OCI-LY3 (cell line): ENCODE data around the gene DUSP9.
A peak's percentile ranks its signal among the peaks of the same experiment; 100 is the strongest.

Experiments
- H2AFZ ChIP-seq: fragments of 200-600, 300-600 bp; shearing (Covaris generic); 2 replicates; pipeline ENCODE4 v1.6.0; 2014; ENCODE audit warnings: antibody characterized with exemption, low read depth, low read length
- H3K27ac ChIP-seq: fragments of 200-600, 300-600 bp; sonication (generic); 2 replicates; pipeline ENCODE4 v1.5.1; 2014; ENCODE audit warnings: mild to moderate bottlenecking, low read length, moderate library complexity, mixed read lengths
- H3K27me3 ChIP-seq: fragments of 200-600, 300-600 bp; sonication (generic); 2 replicates; pipeline ENCODE4 v1.6.1; 2014; ENCODE audit warnings: low read depth, low read length, mixed read lengths
- H3K36me3 ChIP-seq: fragments of 200-600, 300-600 bp; sonication (generic); replicated peaks from 2 replicates; pipeline ENCODE3; 2014; ENCODE audit warnings: low read depth, low read length, mixed read lengths
- H3K4me1 ChIP-seq: fragments of 300-600, 200-600 bp; sonication (generic); 2 replicates; pipeline ENCODE4 v1.6.1; 2014; ENCODE audit warnings: low read length, mixed read lengths
- H3K4me2 ChIP-seq: fragments of 200-600, 300-600 bp; sonication (generic); 2 replicates; pipeline ENCODE4 v1.6.1; 2014; ENCODE audit warnings: low read length, mixed read lengths
- H3K4me3 ChIP-seq: fragments of 300-600, 200-600 bp; sonication (generic); 2 replicates; pipeline ENCODE4 v1.5.1; 2014; ENCODE audit warnings: antibody characterized with exemption, mild to moderate bottlenecking, low read length, moderate library complexity
- H3K79me2 ChIP-seq: fragments of 300-600, 200-600 bp; shearing (Covaris generic); 2 replicates; pipeline ENCODE4 v1.6.1; 2014; ENCODE audit warnings: mild to moderate bottlenecking, low read length, mixed read lengths
- H3K9ac ChIP-seq: fragments of 300-600, 200-600 bp; shearing (Covaris generic); 2 replicates; pipeline ENCODE4 v1.6.0; 2014; ENCODE audit warnings: mild to moderate bottlenecking, low read length, moderate library complexity
- H3K9me3 ChIP-seq: fragments of 200-600, 300-600 bp; shearing (Covaris generic); 2 replicates; pipeline ENCODE4 v1.6.1; 2014; ENCODE audit warnings: low read length, mixed read lengths; ENCODE audit not compliant: insufficient read depth
- H4K20me1 ChIP-seq: fragments of 200-600, 300-600 bp; sonication (generic); 2 replicates; pipeline ENCODE4 v1.6.1; 2016; ENCODE audit warnings: low read length, mixed read lengths; ENCODE audit not compliant: insufficient read depth
- EZH2phosphoT487 ChIP-seq: fragments of 200-600 bp; shearing (Covaris generic); IDR thresholded peaks from 2 replicates; pipeline ENCODE4 v1.6.1; 2018; ENCODE audit warnings: antibody characterized with exemption, mixed run types, low read depth
- TF ChIP-seq, protein P1 (sequence below): fragments of 200-600, 300-600 bp; sonication (generic); IDR thresholded peaks from 2 replicates; pipeline ENCODE4 v1.5.1; 2014; ENCODE audit warnings: antibody characterized with exemption, low read length, low read depth

The DUSP9 gene

DNA sequence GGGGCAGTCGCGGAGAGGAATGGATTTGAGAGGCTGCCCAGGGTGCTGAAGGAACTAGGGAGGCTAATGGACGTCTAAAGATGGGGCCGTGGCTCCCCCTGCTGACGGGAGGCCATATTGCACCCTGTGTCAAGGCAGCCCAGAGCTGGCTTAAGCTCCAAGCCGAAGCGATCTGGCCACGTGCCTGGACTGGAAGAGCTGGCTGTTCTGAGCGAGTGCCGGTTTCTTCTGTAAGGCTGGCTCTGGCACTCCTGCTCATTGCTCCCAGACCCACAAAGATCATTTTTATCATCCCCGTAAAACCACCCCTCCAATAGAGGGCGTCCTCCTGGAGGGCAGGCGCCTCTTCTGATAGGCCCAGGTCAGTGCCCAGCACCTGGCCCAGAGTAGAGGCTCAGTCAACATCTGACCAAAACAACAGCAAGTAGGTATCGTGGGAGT, 21.0 kb downstream of the DUSP9 start:
- Histone ChIP-seq H3K27ac (no peak overlapping the region), H2AFZ (peak overlapping the region; percentile 92), H4K20me1 (no peaks in the 10 kb centered on the region), H3K27me3 (no peaks in the 10 kb centered on the region), H3K4me2 (peak overlapping the region; percentile 98), H3K79me2 (no peaks in the 10 kb centered on the region), H3K4me1 (peaks cover 8% of the 10 kb centered on the region), H3K4me3 (peak overlapping the region; percentile 98), H3K36me3 (no peaks in the 10 kb centered on the region), H3K9me3 (no peaks in the 10 kb centered on the region), H3K9ac (peak overlapping the region; percentile 77)
- TF ChIP-seq EZH2phosphoT487, result no peak
- TF ChIP-seq, protein P1, sequence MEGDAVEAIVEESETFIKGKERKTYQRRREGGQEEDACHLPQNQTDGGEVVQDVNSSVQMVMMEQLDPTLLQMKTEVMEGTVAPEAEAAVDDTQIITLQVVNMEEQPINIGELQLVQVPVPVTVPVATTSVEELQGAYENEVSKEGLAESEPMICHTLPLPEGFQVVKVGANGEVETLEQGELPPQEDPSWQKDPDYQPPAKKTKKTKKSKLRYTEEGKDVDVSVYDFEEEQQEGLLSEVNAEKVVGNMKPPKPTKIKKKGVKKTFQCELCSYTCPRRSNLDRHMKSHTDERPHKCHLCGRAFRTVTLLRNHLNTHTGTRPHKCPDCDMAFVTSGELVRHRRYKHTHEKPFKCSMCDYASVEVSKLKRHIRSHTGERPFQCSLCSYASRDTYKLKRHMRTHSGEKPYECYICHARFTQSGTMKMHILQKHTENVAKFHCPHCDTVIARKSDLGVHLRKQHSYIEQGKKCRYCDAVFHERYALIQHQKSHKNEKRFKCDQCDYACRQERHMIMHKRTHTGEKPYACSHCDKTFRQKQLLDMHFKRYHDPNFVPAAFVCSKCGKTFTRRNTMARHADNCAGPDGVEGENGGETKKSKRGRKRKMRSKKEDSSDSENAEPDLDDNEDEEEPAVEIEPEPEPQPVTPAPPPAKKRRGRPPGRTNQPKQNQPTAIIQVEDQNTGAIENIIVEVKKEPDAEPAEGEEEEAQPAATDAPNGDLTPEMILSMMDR, result peak; percentile 90

DNA sequence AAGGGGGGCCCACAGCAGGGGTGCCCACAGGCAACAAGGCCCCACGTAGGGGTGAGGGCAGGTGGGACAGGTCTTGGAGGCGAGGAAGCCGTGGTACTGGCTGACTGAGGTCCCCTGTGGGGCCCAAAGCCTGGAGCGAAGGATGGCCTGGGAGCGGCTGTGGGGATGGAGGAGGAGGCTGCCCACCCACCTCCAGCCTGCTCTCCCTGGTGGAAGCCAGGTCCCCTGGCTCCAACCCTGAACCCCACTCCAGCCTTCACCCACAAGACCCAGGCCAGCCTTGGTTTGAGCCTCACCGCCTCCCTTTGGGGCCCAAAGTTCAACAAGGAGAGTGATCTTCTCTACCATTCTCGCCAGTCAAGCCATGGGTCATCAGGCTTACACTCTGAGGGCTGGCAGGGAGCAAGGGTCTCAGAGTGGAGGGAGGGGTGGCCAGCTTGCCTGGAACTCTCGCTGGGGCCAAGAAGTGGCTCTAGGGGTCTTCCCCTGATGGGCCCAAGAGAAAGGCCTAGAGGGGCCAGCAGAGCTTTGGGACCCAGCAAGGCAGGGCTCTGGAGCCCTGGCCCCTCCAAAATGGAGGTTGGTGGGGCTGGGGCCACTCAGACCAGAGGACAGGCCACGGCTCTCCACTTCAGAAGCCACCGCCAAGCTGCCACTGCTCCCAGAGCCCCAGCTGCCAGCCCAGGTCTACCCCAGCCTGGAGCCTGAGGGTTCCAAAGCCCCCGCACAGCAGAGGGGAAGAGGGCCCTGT, 21.6 kb downstream of the DUSP9 start:
- no peaks in the 10 kb centered on the region for H4K20me1 ChIP-seq
- H3K79me2 ChIP-seq, result no peaks in the 10 kb centered on the region
- H3K9ac ChIP-seq, result no peak overlapping the region
- H3K27ac ChIP-seq, result no peak overlapping the region
- H3K4me2 ChIP-seq, result no peak overlapping the region; the same call in 1 of the 2 replicates
- H3K4me1 ChIP-seq, result peaks cover 8% of the 10 kb centered on the region
- H3K36me3 ChIP-seq, result no peaks in the 10 kb centered on the region
- TF ChIP-seq, protein P1, result no peak
- no peak for TF ChIP-seq EZH2phosphoT487
- H3K4me3 ChIP-seq, result no peak overlapping the region
- H3K27me3 ChIP-seq, result no peaks in the 10 kb centered on the region
- no peaks in the 10 kb centered on the region for H3K9me3 ChIP-seq
- H2AFZ ChIP-seq, result peak overlapping the region; percentile 82; the same call in 1 of the 2 replicates

DNA sequence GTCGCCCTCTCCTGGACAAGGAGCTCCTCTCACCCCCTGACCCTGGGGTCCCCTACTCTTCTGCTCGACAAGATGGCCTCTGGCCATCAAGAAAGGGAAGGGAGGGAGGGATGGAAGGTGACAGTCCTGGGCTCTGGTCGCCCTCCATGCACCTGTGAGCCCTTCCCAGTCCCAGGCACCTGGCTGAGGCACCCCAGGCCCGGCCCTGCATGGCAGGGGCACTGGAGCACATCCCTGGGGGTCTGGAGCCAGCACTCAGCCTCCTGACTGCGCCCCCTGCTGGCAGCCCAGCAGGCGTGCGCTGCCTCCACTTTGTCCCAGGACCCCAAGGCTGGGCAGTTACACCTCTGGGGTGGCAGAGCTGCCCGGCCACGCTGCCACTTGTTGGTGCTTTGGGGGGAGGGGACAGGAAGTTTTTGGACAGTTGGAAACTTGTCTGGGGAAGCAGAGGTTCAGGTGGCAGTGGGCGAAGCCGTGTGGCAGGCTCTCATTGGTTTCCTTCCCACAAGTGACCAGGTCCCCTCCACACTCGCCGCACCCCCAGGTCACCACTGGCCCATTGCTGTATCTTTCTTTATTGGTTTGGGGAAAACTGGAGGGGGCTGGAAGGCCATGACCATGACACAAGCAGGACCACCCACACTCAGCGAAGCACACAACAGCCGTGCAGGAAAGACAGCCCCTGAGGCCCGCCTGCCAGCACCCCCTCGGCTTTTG, 22.3 kb downstream of the DUSP9 start:
- no peaks in the 10 kb centered on the region for H3K27me3 ChIP-seq
- H3K36me3 ChIP-seq, result no peaks in the 10 kb centered on the region
- H3K27ac ChIP-seq, result no peak overlapping the region
- peak overlapping the region; percentile 65; the same call in 1 of the 2 replicates for H2AFZ ChIP-seq
- no peaks in the 10 kb centered on the region for H4K20me1 ChIP-seq
- H3K79me2 ChIP-seq, result no peaks in the 10 kb centered on the region
- H3K9ac ChIP-seq, result no peak overlapping the region
- H3K4me3 ChIP-seq, result no peak overlapping the region
- H3K9me3 ChIP-seq, result no peaks in the 10 kb centered on the region
- peaks cover 8% of the 10 kb centered on the region for H3K4me1 ChIP-seq
- no peak overlapping the region for H3K4me2 ChIP-seq
- no peak for TF ChIP-seq EZH2phosphoT487
- TF ChIP-seq, protein P1, result peak; percentile 88
